Measurements from ENCODE around the gene ZNF462. TPM values are rescaled to one million over a fixed set of nuclear protein-coding genes. Genes with fewer than 3 reads are reported as not detected.
"Not testable (repeated sequence)": the region's sequence is repeated elsewhere in the genome, so short reads cannot be mapped to it uniquely, and the experiment has no call there.

The ZNF462 gene
- total RNA-seq, 1 donor from 2014 or later = 0.18 TPM

GRCh38 chr9:106962122-106962521, 99.2 kb downstream of the ZNF462 start:
- intact Hi-C loops (cut with micrococcal nuclease) = no loop called here

- intact Hi-C loops (cut with micrococcal nuclease) = no loop called here
Measured at GRCh38 chr9:106962615-106963363, 99.8 kb downstream of the ZNF462 start.

- intact Hi-C loops (cut with micrococcal nuclease) = no loop called here
Measured at GRCh38 chr9:106963684-106964083, 100.7 kb downstream of the ZNF462 start.

- intact Hi-C loops (cut with micrococcal nuclease) = no loop called here
Measured at GRCh38 chr9:106964329-106964728, 101.4 kb downstream of the ZNF462 start.

- intact Hi-C loops (cut with micrococcal nuclease) = no loop called here
Measured at GRCh38 chr9:106964822-106965525, 102.0 kb downstream of the ZNF462 start.

- intact Hi-C loops (cut with micrococcal nuclease) = no loop called here
Measured at GRCh38 chr9:106966481-106966880, 103.5 kb downstream of the ZNF462 start.

- intact Hi-C loops (cut with micrococcal nuclease) = no loop called here
Measured at GRCh38 chr9:106969696-106970095, 106.7 kb downstream of the ZNF462 start.

GRCh38 chr9:106970219-106970975, 107.4 kb downstream of the ZNF462 start:
- intact Hi-C loops (cut with micrococcal nuclease) = no loop called here

GRCh38 chr9:106970976-106971457, 108.1 kb downstream of the ZNF462 start:
- intact Hi-C loops (cut with micrococcal nuclease) = no loop called here

- intact Hi-C loops (cut with micrococcal nuclease) = no loop called here
Measured at GRCh38 chr9:106972082-106972481, 109.1 kb downstream of the ZNF462 start.

GRCh38 chr9:106974341-106974740, 111.4 kb downstream of the ZNF462 start:
- intact Hi-C loops (cut with micrococcal nuclease) = no loop called here

- intact Hi-C loops (cut with micrococcal nuclease) = no loop called here
Measured at GRCh38 chr9:106976772-106977171, 113.8 kb downstream of the ZNF462 start.

GRCh38 chr9:106980551-106981101, 117.7 kb downstream of the ZNF462 start:
- intact Hi-C loops (cut with micrococcal nuclease) = no loop called here

- intact Hi-C loops (cut with micrococcal nuclease) = no loop called here
Measured at GRCh38 chr9:106981396-106982287, 118.7 kb downstream of the ZNF462 start.

- intact Hi-C loops (cut with micrococcal nuclease) = no loop called here
Measured at GRCh38 chr9:106982636-106983035, 119.7 kb downstream of the ZNF462 start.

GRCh38 chr9:106983346-106983745, 120.4 kb downstream of the ZNF462 start:
- intact Hi-C loops (cut with micrococcal nuclease) = no loop called here

GRCh38 chr9:106989904-106990303, 126.9 kb downstream of the ZNF462 start:
- intact Hi-C loops (cut with micrococcal nuclease) = not testable (repeated sequence)

GRCh38 chr9:106992186-106992585, 129.2 kb downstream of the ZNF462 start:
- intact Hi-C loops (cut with micrococcal nuclease) = no loop called here

GRCh38 chr9:106993603-106994002, 130.6 kb downstream of the ZNF462 start:
- intact Hi-C loops (cut with micrococcal nuclease) = no loop called here

GRCh38 chr9:106994463-106994862, 131.5 kb downstream of the ZNF462 start:
- intact Hi-C loops (cut with micrococcal nuclease) = no loop called here

- intact Hi-C loops (cut with micrococcal nuclease) = no loop called here
Measured at GRCh38 chr9:107000218-107000617, 137.3 kb downstream of the ZNF462 start.
